ENCODE results near the gene TMEM138.

Gene TMEM138

DNA sequence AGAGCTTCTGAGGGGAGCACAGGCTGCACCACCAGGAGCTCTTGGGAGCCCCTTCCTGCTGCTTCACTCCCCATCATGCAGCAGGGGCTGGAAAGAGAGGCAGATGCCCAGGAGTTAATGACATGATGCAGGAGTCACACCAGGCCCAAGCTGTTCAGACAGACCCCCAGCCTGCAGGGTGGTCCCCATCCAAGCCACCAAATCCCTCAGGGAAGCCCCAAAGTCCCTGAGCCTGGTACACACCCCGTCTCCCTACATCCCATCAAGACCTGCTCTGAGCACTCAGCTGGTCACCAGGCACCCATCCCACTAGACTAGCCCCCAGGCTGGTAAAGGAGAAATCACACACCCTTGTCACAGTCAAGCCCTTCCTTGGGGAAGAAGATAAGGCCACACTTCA, 11.8 kb upstream of the TMEM138 start:
- Histone ChIP-seq H3K27me3 (ENCODE audit: insufficient read depth, poor library complexity, severe bottlenecking) (no peaks in the 10 kb centered on the region), H3K27ac (replicated peaks) (no peak overlapping the region), H3K4me3 (replicated peaks; ENCODE audit: insufficient read depth, low read length) (no peak overlapping the region)
- TF ChIP-seq CTCF (IDR thresholded peaks at IDR 0.05; ENCODE audit: insufficient read depth, low read length): no peak
- TF ChIP-seq SPI1 (IDR thresholded peaks at IDR 0.05; ENCODE audit: borderline replicate concordance, low read depth): no peak
- no peak for TF ChIP-seq POLR2AphosphoS5 (IDR thresholded peaks at IDR 0.05; ENCODE audit: low read depth)
- TF ChIP-seq, protein P1, sequence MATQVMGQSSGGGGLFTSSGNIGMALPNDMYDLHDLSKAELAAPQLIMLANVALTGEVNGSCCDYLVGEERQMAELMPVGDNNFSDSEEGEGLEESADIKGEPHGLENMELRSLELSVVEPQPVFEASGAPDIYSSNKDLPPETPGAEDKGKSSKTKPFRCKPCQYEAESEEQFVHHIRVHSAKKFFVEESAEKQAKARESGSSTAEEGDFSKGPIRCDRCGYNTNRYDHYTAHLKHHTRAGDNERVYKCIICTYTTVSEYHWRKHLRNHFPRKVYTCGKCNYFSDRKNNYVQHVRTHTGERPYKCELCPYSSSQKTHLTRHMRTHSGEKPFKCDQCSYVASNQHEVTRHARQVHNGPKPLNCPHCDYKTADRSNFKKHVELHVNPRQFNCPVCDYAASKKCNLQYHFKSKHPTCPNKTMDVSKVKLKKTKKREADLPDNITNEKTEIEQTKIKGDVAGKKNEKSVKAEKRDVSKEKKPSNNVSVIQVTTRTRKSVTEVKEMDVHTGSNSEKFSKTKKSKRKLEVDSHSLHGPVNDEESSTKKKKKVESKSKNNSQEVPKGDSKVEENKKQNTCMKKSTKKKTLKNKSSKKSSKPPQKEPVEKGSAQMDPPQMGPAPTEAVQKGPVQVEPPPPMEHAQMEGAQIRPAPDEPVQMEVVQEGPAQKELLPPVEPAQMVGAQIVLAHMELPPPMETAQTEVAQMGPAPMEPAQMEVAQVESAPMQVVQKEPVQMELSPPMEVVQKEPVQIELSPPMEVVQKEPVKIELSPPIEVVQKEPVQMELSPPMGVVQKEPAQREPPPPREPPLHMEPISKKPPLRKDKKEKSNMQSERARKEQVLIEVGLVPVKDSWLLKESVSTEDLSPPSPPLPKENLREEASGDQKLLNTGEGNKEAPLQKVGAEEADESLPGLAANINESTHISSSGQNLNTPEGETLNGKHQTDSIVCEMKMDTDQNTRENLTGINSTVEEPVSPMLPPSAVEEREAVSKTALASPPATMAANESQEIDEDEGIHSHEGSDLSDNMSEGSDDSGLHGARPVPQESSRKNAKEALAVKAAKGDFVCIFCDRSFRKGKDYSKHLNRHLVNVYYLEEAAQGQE (IDR thresholded peaks at IDR 0.05; ENCODE audit: insufficient replicate concordance, low read depth): no peak
- no peak for TF ChIP-seq GABPA (IDR thresholded peaks at IDR 0.05; ENCODE audit: low read depth)
- DNase-seq (ENCODE audit: low read depth in 1 of 2, low spot score in 1 of 2): no peak

DNA sequence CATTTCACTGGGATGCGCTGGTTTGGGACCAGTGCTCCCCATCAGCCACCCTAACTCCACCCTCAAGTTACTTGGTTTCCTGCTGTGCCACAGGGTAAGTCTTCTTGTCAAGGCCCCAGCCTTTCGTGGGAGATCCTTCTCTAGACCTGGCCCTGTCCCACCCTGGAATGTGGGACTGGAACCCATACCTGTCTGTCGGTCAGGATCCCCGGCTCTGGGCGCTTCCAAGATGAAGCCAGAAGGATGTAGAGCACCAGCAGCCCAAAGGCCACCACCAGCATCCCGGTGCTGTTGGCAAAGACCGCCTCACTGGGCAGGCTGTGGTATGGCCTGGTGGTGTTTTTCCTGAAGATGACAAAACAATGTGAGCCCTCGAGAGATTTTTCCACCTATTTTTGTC, 11.4 kb upstream of the TMEM138 start:
- H3K27me3 ChIP-seq (ENCODE audit: insufficient read depth, poor library complexity, severe bottlenecking): no peaks in the 10 kb centered on the region
- H3K4me3 ChIP-seq (replicated peaks; ENCODE audit: insufficient read depth, low read length): no peak overlapping the region
- TF ChIP-seq GABPA (IDR thresholded peaks at IDR 0.05; ENCODE audit: low read depth): no peak
- TF ChIP-seq POLR2AphosphoS5 (IDR thresholded peaks at IDR 0.05; ENCODE audit: low read depth): no peak
- TF ChIP-seq, protein P1 (IDR thresholded peaks at IDR 0.05; ENCODE audit: insufficient replicate concordance, low read depth): no peak
- no peak for TF ChIP-seq CTCF (IDR thresholded peaks at IDR 0.05; ENCODE audit: insufficient read depth, low read length)
- TF ChIP-seq SPI1 (IDR thresholded peaks at IDR 0.05; ENCODE audit: borderline replicate concordance, low read depth): no peak
- no peak overlapping the region for H3K27ac ChIP-seq (replicated peaks)
- no peak for DNase-seq (ENCODE audit: low read depth in 1 of 2, low spot score in 1 of 2)

- DNase-seq (ENCODE audit: low read depth in 1 of 2, low spot score in 1 of 2): no peak
- TF ChIP-seq POLR2AphosphoS5 (IDR thresholded peaks at IDR 0.05; ENCODE audit: low read depth) (no peak), GABPA (IDR thresholded peaks at IDR 0.05; ENCODE audit: low read depth) (no peak), CTCF (IDR thresholded peaks at IDR 0.05; ENCODE audit: insufficient read depth, low read length) (no peak), SPI1 (IDR thresholded peaks at IDR 0.05; ENCODE audit: borderline replicate concordance, low read depth) (no peak)
- TF ChIP-seq, protein P1 (IDR thresholded peaks at IDR 0.05; ENCODE audit: insufficient replicate concordance, low read depth): no peak
- H3K27ac ChIP-seq (replicated peaks): no peak overlapping the region; the same call in 1 of the 2 replicates
- no peak overlapping the region for H3K4me3 ChIP-seq (replicated peaks; ENCODE audit: insufficient read depth, low read length)
- no peaks in the 10 kb centered on the region for H3K27me3 ChIP-seq (ENCODE audit: insufficient read depth, poor library complexity, severe bottlenecking)
These were observed 10.1 kb upstream of the TMEM138 start for GRCh38 chr11:61352038-61352437.
